H1 (cell line): ENCODE measurements around the gene SCO2. TPM values are rescaled to one million over a fixed set of nuclear protein-coding genes. Genes with fewer than 3 reads are reported as not detected.

ENCODE experiments used
- EGR1 ChIP-seq: IDR thresholded peaks from 2 replicates; pipeline ENCODE4 v1.6.1; 2011; ENCODE audit warnings: low read depth, low read length, borderline replicate concordance
- KDM1A ChIP-seq: fragments of 200-600, 300-600 bp; sonication (generic); IDR thresholded peaks from 2 replicates; pipeline ENCODE4 v1.7.1; 2016; ENCODE audit warnings: mild to moderate bottlenecking, low read length, borderline replicate concordance
- KDM4A ChIP-seq: IDR thresholded peaks from one replicate; pipeline ENCODE4 v1.7.1; 2012; ENCODE audit warnings: low read depth, mild to moderate bottlenecking, moderate library complexity, low read length, inconsistent platforms; ENCODE audit not compliant: severe bottlenecking
- NRF1 ChIP-seq: IDR thresholded peaks from 2 replicates; pipeline ENCODE4 v1.6.1; 2011; ENCODE audit warnings: mild to moderate bottlenecking, low read depth, low read length, improper control_type of control experiment
- POLR2A ChIP-seq, 2 experiments: IDR thresholded peaks; 1 replicate in 1 of 2; 2 replicates in 1 of 2; pipeline ENCODE4 v1.6.1; 2011; ENCODE audit warnings: low read depth in 2 of 2, low read length in 2 of 2, mild to moderate bottlenecking in 2 of 2; ENCODE audit errors: control extremely low read depth in 1 of 2
- SIN3A ChIP-seq, 2 experiments: IDR thresholded peaks in 1 of 2; conservative IDR thresholded peaks in 1 of 2; 2 replicates each; pipeline ENCODE4 v1.6.1; 2011 to 2012; ENCODE audit warnings: low read length in 2 of 2, improper control_type of control experiment in 1 of 2, low read depth in 1 of 2, mild to moderate bottlenecking in 1 of 2
- SIRT6 ChIP-seq: IDR thresholded peaks from one replicate; pipeline ENCODE4 v1.7.1; 2012; ENCODE audit warnings: low read length, inconsistent platforms
- SP1 ChIP-seq: IDR thresholded peaks from 2 replicates; pipeline ENCODE4 v1.6.1; 2011; ENCODE audit warnings: low read depth, low read length
- SP2 ChIP-seq: IDR thresholded peaks from 2 replicates; pipeline ENCODE4 v1.6.1; 2012; ENCODE audit warnings: mild to moderate bottlenecking, low read length, inconsistent platforms
- TAF1 ChIP-seq: IDR thresholded peaks from 2 replicates; pipeline ENCODE4 v1.6.1; 2011; ENCODE audit warnings: mild to moderate bottlenecking, low read depth, low read length
- polyA plus RNA-seq, 7 experiments: library from polyadenylated mRNA; depleted of rRNA in 3 of 7; stranded (reverse) in 5 of 7; unstranded in 2 of 7; fragments of >200 nt in 5 of 7; fragments of 200-250 nt in 2 of 7; gene quantifications; 1 replicate in 5 of 7; 2 replicates in 1 of 7; 4 replicates in 1 of 7; pipeline versions ENCODE4 v1.2.1 to v1.2.3, GENCODE V29; 2011 to 2013; ENCODE audit warnings: missing spikeins in 2 of 7, mixed read lengths in 2 of 7
- total RNA-seq: library from RNA; stranded (reverse); fragmentation: NEBNext Ultra II Directional; extraction: Animal tissue kit (Norgen Biotek cat#: 25700); gene quantifications from 2 replicates; pipeline ENCODE4 v1.2.1, GENCODE V29; 2021
- TF ChIP-seq, protein P1 (sequence below): IDR thresholded peaks from 2 replicates; pipeline ENCODE4 v1.6.1; 2012; ENCODE audit warnings: inconsistent platforms

SCO2 gene
- total and polyA plus RNA-seq, 2 of the 8 experiments (the other 6 are each of a cell fraction or from before 2014, with no cell fraction given), result 2.0 TPM; not detected in 1

- TF ChIP-seq TAF1 (peak; percentile 58), KDM4A (peak; percentile 51), SP2 (no peak), POLR2A (IDR thresholded peaks at IDR 0.05; ENCODE audit: control extremely low read depth in 1 of 2, low read depth in 2 of 2, low read length in 2 of 2) (no peak; a peak in 1 of 3 replicates), SIN3A (conservative IDR thresholded peaks at IDR 0.05 in 1 of 2, IDR thresholded peaks at IDR 0.05 in 1 of 2; ENCODE audit: low read depth in 1 of 2, low read length in 2 of 2) (no peak), SP1 (peak; percentile 58; the same call in 1 of the 2 replicates), NRF1 (peak; percentile 74), EGR1 (no peak), SIRT6 (no peak), KDM1A (no peak)
- TF ChIP-seq, protein P1, sequence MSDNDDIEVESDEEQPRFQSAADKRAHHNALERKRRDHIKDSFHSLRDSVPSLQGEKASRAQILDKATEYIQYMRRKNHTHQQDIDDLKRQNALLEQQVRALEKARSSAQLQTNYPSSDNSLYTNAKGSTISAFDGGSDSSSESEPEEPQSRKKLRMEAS, result 0 out of 2 replicates have a peak, but pooled peaks have one; percentile 44
- TF ChIP-seq, all 59 proteins: peak for 10
Measured at GRCh38 chr22:50474710-50475651, 50.4 kb downstream of the SCO2 start, which contains the start of gene SBF1 (continued).
